Breast epithelium (tissue), 4 donors: ENCODE results near the gene BAG5. TPM values are rescaled to one million over a fixed set of nuclear protein-coding genes. Genes with fewer than 3 reads are reported as not detected.

Experiments used
- DNase-seq, 2 donors: peaks; one replicate each; pipeline ENCODE4 v3.0.0-alpha.2; 2019; ENCODE audit warnings: low spot score in 2 of 2
- H3K27ac ChIP-seq, 2 donors: fragments of 200-600 bp; sonication (generic) in 1 of 2; one replicate each; pipeline ENCODE4 v1.5.1; 2016 to 2019; ENCODE audit warnings: mild to moderate bottlenecking in 1 of 2
- H3K27me3 ChIP-seq, 2 donors: fragments of 200-600 bp; sonication (generic) in 1 of 2; one replicate each; pipeline versions ENCODE4 v1.5.1 to v1.6.0; 2017 to 2019; ENCODE audit warnings: control low read depth in 1 of 2, mild to moderate bottlenecking in 1 of 2
- H3K36me3 ChIP-seq: fragments of 200-600 bp; one replicate; pipeline ENCODE4 v1.5.1; 2019
- H3K4me1 ChIP-seq, 2 donors: fragments of 200-600 bp; sonication (generic); one replicate each; pipeline ENCODE4 v1.5.1; 2016 to 2019; ENCODE audit warnings: control low read depth in 1 of 2
- H3K4me3 ChIP-seq, 3 donors: fragments of 200-600 bp; sonication (generic); 1 replicate in 2 of 3; 2 replicates in 1 of 3; pipeline ENCODE4 v1.5.1; 2016 to 2019; ENCODE audit warnings: mild to moderate bottlenecking in 3 of 3, moderate library complexity in 2 of 3
- H3K9me3 ChIP-seq, 2 donors: fragments of 200-600 bp; sonication (generic) in 1 of 2; one replicate each; pipeline ENCODE4 v1.5.1; 2016 to 2019; ENCODE audit warnings: control low read depth in 1 of 2
- POLR2A ChIP-seq: fragments of 450-650 bp; IDR thresholded peaks from one replicate; pipeline ENCODE4 v1.6.1; 2016; ENCODE audit warnings: antibody characterized with exemption, mild to moderate bottlenecking, moderate library complexity
- POLR2AphosphoS5 ChIP-seq, 3 donors: sonication (generic); formaldehyde crosslinking; IDR thresholded peaks; one replicate each; pipeline ENCODE4 v1.6.1; 2017; ENCODE audit warnings: antibody characterized with exemption in 3 of 3
- intact Hi-C: fragments of 100-400 bp; cut with DNase I; formaldehyde crosslinking; loops from one replicate; pipeline ENCODE4 v1.15.1; 2023; ENCODE audit warnings: low total_unique reads
- total RNA-seq, 3 donors: library from RNA; depleted of rRNA; stranded (reverse); fragments of >200 nt; gene quantifications; one replicate each; pipeline ENCODE4 v1.1.0, GENCODE V29; 2016
- TF ChIP-seq, protein P1 (sequence below), 3 donors: fragments of 450-650 bp; IDR thresholded peaks; one replicate each; pipeline ENCODE4 v1.5.1; 2016 to 2017; ENCODE audit warnings: antibody characterized with exemption in 3 of 3, mild to moderate bottlenecking in 3 of 3, moderate library complexity in 3 of 3

BAG5 gene
- total RNA-seq, 3 donors from 2014 or later = 29.5 to 45.4 (median 38.5) TPM

DNA sequence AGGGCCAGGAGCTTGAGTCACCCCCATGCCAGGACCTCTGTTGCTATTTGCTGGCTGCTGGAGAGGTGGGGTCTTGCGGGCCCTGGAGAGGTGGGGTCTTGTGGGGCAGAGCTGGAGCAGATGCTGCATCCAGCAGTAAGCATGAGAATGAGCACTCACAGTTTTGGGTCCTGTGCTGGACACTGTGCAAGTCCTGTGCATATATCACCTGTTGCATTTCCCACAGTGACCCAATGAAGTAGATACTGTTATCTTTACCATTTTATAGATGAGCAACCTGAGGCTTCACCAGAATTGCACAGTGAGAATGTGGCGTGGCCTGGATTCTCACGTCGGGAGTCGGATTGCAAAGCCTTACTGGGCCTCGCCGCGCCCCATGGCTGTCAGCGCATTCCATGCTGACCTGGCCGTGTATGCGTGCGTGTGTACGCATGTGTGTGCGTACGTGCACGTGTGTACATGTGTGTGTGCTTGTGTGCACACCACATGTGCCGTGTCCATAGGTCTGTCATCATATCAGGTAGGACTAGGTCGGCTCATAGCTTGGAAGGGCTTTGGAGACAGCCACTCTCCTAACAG lies 12.3 kb upstream of the BAG5 start:
- Histone ChIP-seq H3K4me3 (no peak overlapping the region), H3K36me3 (no peaks in the 10 kb centered on the region), H3K27me3 (no peaks in the 10 kb centered on the region), H3K27ac (peak overlapping the region; percentile 8 to 89), H3K4me1 (peaks cover 0 to 5% of the 10 kb centered on the region in 2 donors), H3K9me3 (no peaks in the 10 kb centered on the region)
- no peak for DNase-seq
- TF ChIP-seq POLR2A = no peak
- intact Hi-C loops = loop anchor here (5.0 kb wide), 1 partner anchor 242 kb away; the partner anchor contains the start of gene EIF5

DNA sequence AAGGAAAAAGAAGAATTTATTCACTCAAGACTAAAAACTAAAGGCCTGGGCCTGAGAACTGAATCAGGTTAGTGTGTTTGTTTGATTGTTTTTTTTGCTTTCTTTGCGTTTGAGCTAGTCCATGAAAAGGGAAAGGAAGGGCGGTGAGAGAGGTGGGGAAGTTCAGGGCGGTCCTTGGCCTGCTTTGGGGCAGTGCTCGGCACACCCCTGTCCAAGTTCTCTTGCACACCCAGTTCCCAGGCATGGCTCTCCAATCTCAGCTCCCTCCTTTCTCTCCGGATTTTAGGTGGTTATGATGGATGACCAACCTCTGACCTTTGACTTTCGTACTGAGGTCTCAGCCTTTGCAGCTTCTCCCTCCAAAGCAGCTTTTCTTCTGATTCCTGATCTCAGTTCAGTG lies 11.6 kb upstream of the BAG5 start:
- DNase-seq = no peak
- intact Hi-C loops = loop anchor here (5.0 kb wide), 1 partner anchor 242 kb away; the partner anchor contains the start of gene EIF5
- H3K4me3 ChIP-seq = no peak overlapping the region
- H3K9me3 ChIP-seq = no peaks in the 10 kb centered on the region
- TF ChIP-seq POLR2AphosphoS5 (IDR thresholded peaks at IDR 0.05) = no peak
- TF ChIP-seq, protein P1, sequence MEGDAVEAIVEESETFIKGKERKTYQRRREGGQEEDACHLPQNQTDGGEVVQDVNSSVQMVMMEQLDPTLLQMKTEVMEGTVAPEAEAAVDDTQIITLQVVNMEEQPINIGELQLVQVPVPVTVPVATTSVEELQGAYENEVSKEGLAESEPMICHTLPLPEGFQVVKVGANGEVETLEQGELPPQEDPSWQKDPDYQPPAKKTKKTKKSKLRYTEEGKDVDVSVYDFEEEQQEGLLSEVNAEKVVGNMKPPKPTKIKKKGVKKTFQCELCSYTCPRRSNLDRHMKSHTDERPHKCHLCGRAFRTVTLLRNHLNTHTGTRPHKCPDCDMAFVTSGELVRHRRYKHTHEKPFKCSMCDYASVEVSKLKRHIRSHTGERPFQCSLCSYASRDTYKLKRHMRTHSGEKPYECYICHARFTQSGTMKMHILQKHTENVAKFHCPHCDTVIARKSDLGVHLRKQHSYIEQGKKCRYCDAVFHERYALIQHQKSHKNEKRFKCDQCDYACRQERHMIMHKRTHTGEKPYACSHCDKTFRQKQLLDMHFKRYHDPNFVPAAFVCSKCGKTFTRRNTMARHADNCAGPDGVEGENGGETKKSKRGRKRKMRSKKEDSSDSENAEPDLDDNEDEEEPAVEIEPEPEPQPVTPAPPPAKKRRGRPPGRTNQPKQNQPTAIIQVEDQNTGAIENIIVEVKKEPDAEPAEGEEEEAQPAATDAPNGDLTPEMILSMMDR (IDR thresholded peaks at IDR 0.05) = no peak
- TF ChIP-seq POLR2A = no peak
- H3K36me3 ChIP-seq = no peaks in the 10 kb centered on the region
- H3K27ac ChIP-seq = peak overlapping the region in 1 of 2 donors; percentile 8
- peaks cover 0 to 5% of the 10 kb centered on the region in 2 donors for H3K4me1 ChIP-seq
- H3K27me3 ChIP-seq = no peaks in the 10 kb centered on the region

DNA sequence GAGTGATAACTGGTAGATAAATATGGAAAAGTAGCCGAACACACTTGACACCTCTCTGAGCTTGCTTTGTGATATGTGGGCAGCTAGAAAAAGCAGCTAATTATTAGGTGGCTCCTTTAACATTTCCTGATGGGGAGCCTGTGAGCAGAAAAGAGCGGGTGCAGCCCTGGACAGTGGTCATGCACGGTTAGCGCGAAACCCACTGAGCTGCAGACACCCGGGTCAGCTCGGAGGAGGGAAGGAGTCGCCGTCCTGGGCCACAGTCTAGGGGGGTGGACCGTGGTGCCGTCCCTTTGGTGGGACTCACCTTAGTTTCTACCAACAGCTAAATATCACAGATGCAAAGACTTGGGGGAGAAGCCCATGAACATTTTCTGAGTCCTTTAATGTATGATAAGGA lies 7.0 kb upstream of the BAG5 start:
- no peaks in the 10 kb centered on the region for H3K9me3 ChIP-seq
- TF ChIP-seq POLR2AphosphoS5 (IDR thresholded peaks at IDR 0.05) (no peak), POLR2A (no peak)
- TF ChIP-seq, protein P1 (IDR thresholded peaks at IDR 0.05) = no peak
- intact Hi-C loops = no loop called here
- no peaks in the 10 kb centered on the region for H3K36me3 ChIP-seq
- no peak overlapping the region for H3K4me3 ChIP-seq
- no peaks in the 10 kb centered on the region for H3K27me3 ChIP-seq
- H3K27ac ChIP-seq = no peak overlapping the region
- no peaks in the 10 kb centered on the region for H3K4me1 ChIP-seq
- DNase-seq = no peak

DNA sequence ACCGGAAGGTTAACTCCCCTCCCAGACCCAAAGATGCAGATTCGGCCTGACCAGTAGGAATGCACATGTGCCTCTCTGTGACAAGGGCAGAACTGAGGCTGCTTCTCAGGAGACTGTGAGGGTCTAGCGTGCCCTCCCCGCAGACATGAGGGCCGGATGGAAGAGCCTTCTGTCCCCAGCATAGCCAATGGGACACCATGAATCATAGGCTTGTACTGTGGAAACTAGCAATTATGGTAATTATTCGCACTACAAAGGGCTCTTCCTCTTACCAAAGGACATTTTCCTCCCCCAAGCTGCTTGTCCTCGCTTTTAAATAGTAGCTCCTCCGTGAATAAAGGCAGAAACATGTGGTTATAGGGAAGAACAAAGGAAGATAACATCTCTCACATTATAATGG lies 6.5 kb upstream of the BAG5 start:
- H3K4me1 ChIP-seq = no peaks in the 10 kb centered on the region

DNA sequence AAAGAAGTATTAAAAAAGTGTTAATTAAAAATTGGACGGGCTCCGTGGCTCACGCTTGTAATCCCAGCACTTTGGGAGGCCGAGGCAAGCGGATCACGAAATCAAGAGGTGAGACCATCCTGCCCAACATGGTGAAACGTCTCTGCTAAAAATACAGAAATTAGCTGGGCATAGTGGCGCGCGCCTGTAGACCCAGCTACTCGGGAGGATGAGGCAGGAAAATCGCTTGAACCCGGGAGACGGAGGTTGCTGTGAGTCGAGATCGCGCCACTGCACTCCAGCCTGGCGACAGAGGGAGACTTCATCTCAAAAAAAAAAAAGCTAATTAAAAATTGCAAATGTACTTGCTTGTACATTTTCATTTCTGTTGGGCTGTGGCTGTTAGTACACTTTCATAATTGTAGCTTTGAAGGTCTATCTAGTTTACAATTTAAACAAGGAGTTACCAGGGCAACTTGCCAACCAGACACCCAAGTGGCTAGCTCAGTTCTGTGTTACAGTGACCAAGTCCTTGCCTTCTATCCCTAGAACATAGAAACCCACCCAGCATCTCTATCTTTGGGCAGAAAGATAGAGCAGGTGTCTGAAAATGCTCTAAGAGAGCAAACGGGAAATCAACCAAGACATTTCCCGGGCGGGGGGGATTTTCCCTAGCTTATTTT lies 1.5 kb upstream of the BAG5 start:
- intact Hi-C loops = no loop called here
- Histone ChIP-seq H3K4me3 (peak overlapping the region; percentile 95 to 99 (median 97)), H3K36me3 (no peaks in the 10 kb centered on the region), H3K27ac (no peak overlapping the region), H3K9me3 (no peaks in the 10 kb centered on the region), H3K27me3 (no peaks in the 10 kb centered on the region), H3K4me1 (peaks cover 4 to 13% of the 10 kb centered on the region in 2 donors)
- no peak for TF ChIP-seq POLR2A
- DNase-seq = no peak

More for the DNA sequence above, 6.5 kb upstream of the BAG5 start:
- Histone ChIP-seq H3K9me3 (no peaks in the 10 kb centered on the region), H3K4me3 (no peak overlapping the region), H3K36me3 (no peaks in the 10 kb centered on the region), H3K27me3 (no peaks in the 10 kb centered on the region), H3K27ac (no peak overlapping the region)
- TF ChIP-seq POLR2AphosphoS5 (IDR thresholded peaks at IDR 0.05) (no peak), POLR2A (no peak)
- TF ChIP-seq, protein P1 (IDR thresholded peaks at IDR 0.05) = no peak
- intact Hi-C loops = no loop called here
- no peak for DNase-seq

DNA sequence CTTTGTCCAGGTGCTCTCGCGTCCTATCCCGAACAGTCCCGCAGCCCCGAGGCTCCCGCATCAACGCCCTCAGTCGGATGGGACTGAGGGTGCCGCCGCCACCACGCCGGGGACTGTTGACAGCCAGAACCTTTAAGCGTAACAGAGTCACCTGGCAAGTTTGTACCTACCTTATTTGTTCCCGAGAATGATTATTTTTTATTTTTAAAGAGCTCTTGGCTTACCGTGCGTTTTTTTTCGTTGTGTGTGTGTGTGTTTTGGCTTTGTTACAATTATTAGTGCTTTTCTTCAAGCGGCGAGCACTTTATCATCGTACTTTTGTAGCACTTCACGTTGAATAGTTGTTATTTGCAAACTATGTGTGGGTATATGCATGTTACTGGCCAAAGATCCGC lies 766 bp upstream of the BAG5 start:
- Histone ChIP-seq H3K27me3 (no peaks in the 10 kb centered on the region), H3K36me3 (no peaks in the 10 kb centered on the region), H3K4me1 (peaks cover 4 to 13% of the 10 kb centered on the region in 2 donors), H3K4me3 (peak overlapping the region; percentile 95 to 99 (median 97)), H3K27ac (peak overlapping the region; percentile 97 to 99), H3K9me3 (no peaks in the 10 kb centered on the region)
- intact Hi-C loops = no loop called here
- DNase-seq = no peak
- TF ChIP-seq POLR2A = no peak
- no peak for TF ChIP-seq POLR2AphosphoS5 (IDR thresholded peaks at IDR 0.05)
- TF ChIP-seq, protein P1 (IDR thresholded peaks at IDR 0.05) = no peak
